IPS DF 4.7 (cell line): ENCODE measurements around the gene GALNT14.

Experiments
- DNase-seq: peaks from one replicate; pipeline ENCODE4 v3.0.0-alpha.2; 2013; ENCODE audit warnings: low spot score; ENCODE audit errors: extremely low read depth

The GALNT14 gene

DNA sequence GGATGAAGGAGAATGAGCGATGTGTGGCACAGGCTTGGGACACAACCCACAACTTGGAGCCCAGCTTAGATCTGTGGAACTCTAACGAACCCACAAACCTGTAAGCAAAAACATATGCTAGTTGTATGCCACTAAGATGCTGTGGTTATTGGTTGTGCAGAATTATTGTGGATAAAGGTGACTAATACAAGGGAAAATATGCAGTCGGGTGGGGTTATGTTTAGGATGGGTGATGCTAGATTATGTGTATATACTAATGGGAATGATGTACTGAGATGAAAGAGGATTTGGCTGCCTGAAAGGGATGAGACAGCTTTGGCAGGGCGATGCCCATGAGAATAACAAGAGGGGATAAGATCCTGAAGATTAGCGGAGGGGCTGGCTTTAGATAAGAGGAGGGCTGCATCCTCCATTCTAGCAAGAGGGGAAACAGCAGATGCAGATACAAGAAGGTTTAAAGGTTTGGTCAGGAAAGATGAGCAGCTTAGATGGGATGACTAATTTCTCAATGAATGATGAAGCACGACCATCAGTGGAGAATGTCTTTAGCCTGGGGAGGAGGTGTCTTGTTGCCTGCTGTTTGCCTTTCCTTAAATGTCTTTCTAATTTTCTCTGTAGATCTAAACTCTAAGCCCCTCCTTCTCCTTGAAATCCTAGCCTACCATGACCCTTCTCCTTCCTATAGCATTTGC lies 49.6 kb downstream of the GALNT14 start:
- no peak for DNase-seq

GRCh38 chr2:31087491-31087890 lies 50.7 kb downstream of the GALNT14 start:
- DNase-seq = no peak

DNA sequence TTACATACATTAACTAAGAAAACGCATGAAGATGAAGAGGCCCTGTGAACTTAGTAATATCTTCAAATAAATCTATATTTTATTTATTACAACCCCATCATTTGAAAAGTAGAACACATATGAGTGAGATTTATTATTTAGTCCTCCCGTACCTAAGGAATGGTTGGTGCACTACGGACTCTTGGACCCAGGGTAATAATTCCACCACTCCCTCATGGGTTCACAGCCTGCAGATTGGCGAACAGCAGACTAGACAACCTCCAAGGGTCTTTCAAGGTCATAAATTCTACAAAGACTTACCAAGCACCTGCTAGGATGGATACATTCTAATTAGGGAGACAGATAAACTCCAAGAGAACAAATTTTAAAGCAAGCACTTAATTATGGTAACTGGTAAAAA lies 51.6 kb downstream of the GALNT14 start:
- DNase-seq = no peak

- no peak for DNase-seq
Measured at GRCh38 chr2:31083234-31083993, 54.8 kb downstream of the GALNT14 start.

- no peak for DNase-seq
Measured at GRCh38 chr2:31082002-31082401, 56.2 kb downstream of the GALNT14 start.

DNA sequence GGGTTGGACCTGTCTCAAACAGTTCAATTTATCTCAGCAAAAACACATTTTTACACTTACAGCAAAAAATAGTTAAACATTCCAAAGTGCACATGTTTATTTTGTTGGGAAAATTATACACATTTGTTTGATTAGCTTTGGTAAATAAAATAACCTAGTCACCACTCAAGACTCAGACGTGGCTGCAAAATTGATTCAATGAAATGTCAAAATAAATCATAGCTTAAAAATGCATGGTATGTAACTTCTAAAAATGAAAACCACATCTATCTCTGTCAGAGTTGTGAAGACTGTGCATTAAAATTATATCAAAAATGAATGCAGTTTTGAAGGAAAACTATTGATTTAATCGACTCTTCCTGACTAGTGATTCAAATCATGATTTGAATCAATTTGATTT lies 56.7 kb downstream of the GALNT14 start:
- no peak for DNase-seq

- DNase-seq = no peak
Measured at GRCh38 chr2:31080361-31080760, 57.9 kb downstream of the GALNT14 start.

- DNase-seq = no peak
Measured at GRCh38 chr2:31079665-31080064, 58.6 kb downstream of the GALNT14 start.

GRCh38 chr2:31078579-31079105 lies 59.6 kb downstream of the GALNT14 start:
- DNase-seq = no peak

DNA sequence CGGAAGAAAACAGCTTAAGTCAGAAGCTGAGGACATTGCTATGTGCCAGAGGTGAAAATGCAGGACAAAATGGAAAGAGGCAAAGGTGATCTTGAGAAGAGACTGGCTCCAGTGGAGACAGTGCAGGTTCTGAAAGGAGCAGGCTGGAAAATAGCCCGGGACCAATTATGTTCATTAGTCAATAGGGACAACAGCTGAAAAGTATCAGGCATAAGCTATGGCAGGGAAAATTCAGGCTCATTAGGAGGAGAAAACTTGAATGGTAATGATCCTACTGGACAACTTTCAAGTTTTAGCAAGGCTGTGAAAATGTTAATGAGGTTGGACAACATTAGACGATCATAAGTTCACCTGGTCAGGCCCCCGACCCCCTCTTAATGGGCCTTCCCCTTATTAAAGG lies 60.2 kb downstream of the GALNT14 start:
- no peak for DNase-seq

DNA sequence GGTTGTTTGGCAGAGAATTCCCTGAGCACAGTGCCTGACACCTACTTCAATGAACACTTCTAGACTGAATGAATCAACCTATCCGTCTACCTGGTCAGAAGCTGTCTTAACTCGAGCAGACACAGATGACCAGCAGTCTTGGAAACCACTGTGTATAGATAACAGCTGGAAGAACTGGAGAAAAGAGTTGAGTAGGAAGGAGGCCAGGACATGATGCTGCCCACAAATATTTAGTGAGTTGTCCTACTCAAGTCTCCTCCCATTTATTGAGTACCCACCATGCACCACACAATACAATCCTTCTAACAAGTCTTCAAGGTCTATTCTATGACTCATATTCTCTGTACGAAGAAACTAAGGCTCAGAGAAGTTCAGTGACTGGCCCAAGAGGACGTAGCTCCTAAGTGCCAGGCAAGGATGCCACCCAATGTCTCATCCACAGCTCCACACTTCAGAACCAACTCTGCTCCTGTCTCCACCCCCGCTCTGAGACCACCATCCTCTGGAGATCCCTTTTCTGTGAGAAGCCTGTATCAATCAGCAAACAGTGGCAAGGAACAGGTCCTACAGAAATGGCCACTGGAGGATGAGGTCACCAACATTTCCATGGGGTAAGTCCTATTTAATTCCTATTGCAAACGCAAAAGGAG lies 62.2 kb downstream of the GALNT14 start:
- no peak for DNase-seq

GRCh38 chr2:31075431-31075830 lies 62.8 kb downstream of the GALNT14 start:
- no peak for DNase-seq

DNA sequence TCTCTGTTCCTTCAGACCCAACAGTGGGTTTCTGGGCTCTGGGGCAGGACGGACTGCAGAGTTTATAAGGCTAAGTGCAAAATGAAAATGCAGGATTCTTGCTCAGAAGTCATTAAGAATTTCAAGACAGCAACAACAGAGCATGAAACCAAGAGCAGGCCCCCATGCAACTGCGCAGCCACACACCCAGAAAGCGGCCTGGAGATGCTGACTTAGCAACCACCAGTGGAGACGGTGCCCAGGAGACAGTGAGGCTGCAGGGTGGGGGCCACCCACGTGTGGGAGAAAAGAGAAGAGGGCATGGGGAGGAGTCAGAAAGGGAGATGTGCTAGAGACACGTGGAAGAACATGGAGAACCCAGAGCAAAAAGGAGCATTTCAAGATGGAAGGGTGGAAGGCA lies 66.5 kb downstream of the GALNT14 start:
- DNase-seq = no peak

DNA sequence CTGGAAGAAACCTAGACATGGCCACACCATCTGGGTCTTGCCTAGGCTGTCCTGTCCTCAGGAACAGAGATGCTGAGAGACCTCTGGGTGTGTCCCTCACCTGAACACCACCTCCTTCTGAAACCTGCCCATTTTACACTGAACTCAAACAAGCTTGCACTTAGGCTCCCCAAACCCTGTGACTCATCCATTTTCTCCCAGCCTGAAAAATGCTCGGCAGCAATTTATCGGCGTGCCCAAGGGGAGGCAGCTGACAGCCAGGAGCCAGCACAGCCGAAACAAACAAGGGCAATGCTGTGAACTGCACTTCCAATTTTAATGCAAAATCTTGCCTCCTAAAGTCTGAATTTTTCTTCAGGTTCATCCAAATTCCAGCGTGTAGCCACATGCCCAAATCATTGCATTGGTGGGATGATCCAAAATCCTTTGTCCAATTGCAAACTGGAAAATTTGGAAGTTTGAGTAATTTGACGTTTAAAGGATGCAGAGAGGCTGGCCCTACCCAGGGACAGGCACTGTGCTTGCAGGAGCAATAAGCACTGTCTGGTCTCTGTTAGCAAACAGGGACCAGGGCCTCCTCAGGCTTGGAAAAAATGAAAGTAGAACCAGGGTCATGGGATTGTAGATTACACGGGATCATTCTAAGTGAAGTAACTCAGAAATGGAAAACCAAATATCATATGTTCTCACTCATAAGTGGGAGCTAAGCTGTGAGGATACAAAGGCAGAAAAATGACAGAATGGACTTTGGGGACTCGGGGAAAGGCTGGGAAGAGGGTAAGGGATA lies 67.7 kb downstream of the GALNT14 start:
- DNase-seq = no peak

GRCh38 chr2:31069643-31070325 lies 68.5 kb downstream of the GALNT14 start:
- no peak for DNase-seq

GRCh38 chr2:31067259-31067658 lies 71.0 kb downstream of the GALNT14 start:
- DNase-seq = no peak

DNA sequence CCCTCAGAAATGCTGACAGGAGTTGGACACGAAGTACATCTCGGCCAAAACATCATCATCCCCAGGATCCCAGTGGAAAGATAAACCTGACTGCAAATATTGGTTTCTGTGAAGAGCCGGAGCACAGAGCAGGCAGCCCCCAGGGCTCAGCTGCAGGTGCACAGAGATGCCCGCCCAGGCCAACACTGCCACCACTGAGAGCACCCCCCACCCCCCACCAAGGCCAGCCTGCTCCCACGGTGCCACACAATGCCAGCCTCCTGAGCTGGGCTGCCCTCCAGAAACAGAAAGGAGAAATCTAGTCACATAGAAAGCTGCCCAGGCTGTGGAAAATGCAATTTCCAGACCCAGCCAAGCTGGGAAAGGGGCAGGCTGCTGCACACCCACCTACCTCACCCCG lies 71.7 kb downstream of the GALNT14 start:
- DNase-seq = no peak

GRCh38 chr2:31066086-31066485 lies 72.2 kb downstream of the GALNT14 start:
- no peak for DNase-seq

DNA sequence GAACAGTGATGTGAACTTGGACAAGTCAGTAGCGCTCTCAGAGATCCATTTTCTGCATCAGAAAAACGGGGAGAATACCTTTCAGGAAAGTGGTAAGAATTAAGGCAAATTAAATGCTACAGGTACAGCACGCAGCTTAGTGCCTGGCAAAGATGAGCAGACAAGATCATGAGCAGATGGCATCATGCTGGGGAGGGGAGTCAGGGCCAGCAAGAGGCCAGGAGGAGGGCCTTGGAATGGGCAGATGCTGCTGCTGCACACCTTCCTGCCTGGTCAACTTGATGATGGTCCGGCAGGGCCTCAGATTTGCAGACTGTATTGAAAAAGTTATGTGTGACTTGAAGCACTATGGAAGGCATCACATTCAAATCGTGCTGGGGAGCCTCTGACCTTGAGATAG lies 72.9 kb downstream of the GALNT14 start:
- no peak for DNase-seq

DNA sequence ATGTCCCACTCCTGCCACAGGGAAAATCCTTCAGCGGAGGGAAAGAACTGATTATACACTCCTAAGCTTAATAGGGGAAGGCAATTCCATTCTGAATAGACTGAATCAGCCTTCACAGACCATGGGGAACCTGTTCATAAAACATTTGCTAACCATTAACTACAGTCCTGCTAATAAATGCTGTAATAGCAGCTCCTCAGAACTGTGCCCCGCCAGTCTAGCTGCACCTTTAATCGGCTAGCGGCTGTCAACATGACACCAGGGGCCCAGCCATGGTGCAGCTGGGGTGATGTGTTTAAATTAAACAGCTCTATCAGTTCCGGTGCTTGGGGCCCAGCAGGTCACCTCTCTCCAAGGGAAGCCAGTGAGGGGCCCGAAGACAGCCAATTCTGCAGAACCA lies 77.8 kb downstream of the GALNT14 start:
- no peak for DNase-seq
